ENCODE data around the gene VWC2L.

The VWC2L gene

GRCh38 chr2:214410918-214411554 is at the start of gene VWC2L:
Gene VWC2L, plus strand, starts transcription at chr2:214411054. Its CDS starts 3,140 bp downstream, at chr2:214414194.
- DNase-seq: peak; percentile 7

GRCh38 chr2:214361116-214361515 is 49.7 kb upstream of the VWC2L start:
- DNase-seq: no peak

GRCh38 chr2:214365549-214365948 is 45.3 kb upstream of the VWC2L start:
- DNase-seq: no peak

GRCh38 chr2:214367171-214367570 is 43.7 kb upstream of the VWC2L start:
- DNase-seq: no peak

GRCh38 chr2:214376618-214377285 is 34.1 kb upstream of the VWC2L start:
- no peak for DNase-seq

- no peak for DNase-seq
These were observed 33.6 kb upstream of the VWC2L start for GRCh38 chr2:214377286-214377624.

GRCh38 chr2:214378455-214379103 is 32.3 kb upstream of the VWC2L start:
- DNase-seq: no peak

GRCh38 chr2:214379227-214379626 is 31.6 kb upstream of the VWC2L start:
- DNase-seq: no peak

GRCh38 chr2:214380681-214381080 is 30.2 kb upstream of the VWC2L start:
- no peak for DNase-seq

GRCh38 chr2:214382229-214382628 is 28.6 kb upstream of the VWC2L start:
- DNase-seq: no peak

- DNase-seq: no peak
These were observed 24.1 kb upstream of the VWC2L start for GRCh38 chr2:214386720-214387119.

GRCh38 chr2:214389334-214389733 is 21.5 kb upstream of the VWC2L start:
- no peak for DNase-seq

GRCh38 chr2:214393796-214394195 is 17.1 kb upstream of the VWC2L start:
- no peak for DNase-seq

GRCh38 chr2:214395040-214395439 is 15.8 kb upstream of the VWC2L start:
- DNase-seq: no peak

- no peak for DNase-seq
These were observed 9.3 kb upstream of the VWC2L start for GRCh38 chr2:214401580-214401979.

- no peak for DNase-seq
These were observed 602 bp upstream of the VWC2L start for GRCh38 chr2:214410128-214410775.

- no peak for DNase-seq
These were observed 1.8 kb downstream of the VWC2L start for GRCh38 chr2:214412679-214413078.

- no peak for DNase-seq
These were observed 25.6 kb downstream of the VWC2L start for GRCh38 chr2:214436470-214436869.

GRCh38 chr2:214450118-214450894 is 39.5 kb downstream of the VWC2L start:
- DNase-seq: no peak

GRCh38 chr2:214451516-214452275 is 40.8 kb downstream of the VWC2L start:
- no peak for DNase-seq

- DNase-seq: no peak
These were observed 54.7 kb downstream of the VWC2L start for GRCh38 chr2:214465363-214466146.
